CD4-positive, alpha-beta T cell treated with Interleukin-4 for 4 hours (primary cell): ENCODE data around the gene NR1I2.

Experiments
- DNase-seq: peaks from one replicate; pipeline ENCODE4 v3.0.0-alpha.2; 2020

Gene NR1I2

GRCh38 chr3:119782460-119782859 is 559 bp downstream of the NR1I2 start:
- DNase-seq: no peak

- DNase-seq: no peak
These were observed 1.4 kb downstream of the NR1I2 start for GRCh38 chr3:119783255-119783654.

GRCh38 chr3:119783883-119784282 is 2.0 kb downstream of the NR1I2 start:
- no peak for DNase-seq

- no peak for DNase-seq
These were observed 4.5 kb downstream of the NR1I2 start for GRCh38 chr3:119786409-119786808.

GRCh38 chr3:119790369-119790768 is 8.5 kb downstream of the NR1I2 start:
- no peak for DNase-seq

GRCh38 chr3:119792270-119792669 is 10.4 kb downstream of the NR1I2 start:
- no peak for DNase-seq

- DNase-seq: no peak
These were observed 12.5 kb downstream of the NR1I2 start for GRCh38 chr3:119794401-119794800.

- no peak for DNase-seq
These were observed 13.2 kb downstream of the NR1I2 start for GRCh38 chr3:119794971-119795612.

- no peak for DNase-seq
These were observed 13.9 kb downstream of the NR1I2 start for GRCh38 chr3:119795849-119796248.

- DNase-seq: no peak
These were observed 14.5 kb downstream of the NR1I2 start for GRCh38 chr3:119796368-119796767.

- DNase-seq: no peak
These were observed 14.9 kb downstream of the NR1I2 start for GRCh38 chr3:119796785-119797184.

- no peak for DNase-seq
These were observed 18.9 kb downstream of the NR1I2 start for GRCh38 chr3:119800844-119801243.

GRCh38 chr3:119808244-119808643 is 26.3 kb downstream of the NR1I2 start:
- DNase-seq: no peak

- DNase-seq: no peak
These were observed 26.9 kb downstream of the NR1I2 start for GRCh38 chr3:119808843-119809242.

- no peak for DNase-seq
These were observed 27.5 kb downstream of the NR1I2 start for GRCh38 chr3:119809249-119810017.

- DNase-seq: peak; percentile 54
These were observed 28.1 kb downstream of the NR1I2 start for GRCh38 chr3:119810018-119810435.

GRCh38 chr3:119812491-119813058 is 30.7 kb downstream of the NR1I2 start:
- no peak for DNase-seq

GRCh38 chr3:119815716-119816115 is 33.8 kb downstream of the NR1I2 start:
- DNase-seq: no peak

- no peak for DNase-seq
These were observed 35.2 kb downstream of the NR1I2 start for GRCh38 chr3:119817071-119817470.

GRCh38 chr3:119817583-119818363 is 35.9 kb downstream of the NR1I2 start:
- DNase-seq: no peak

GRCh38 chr3:119818937-119819336 is 37.0 kb downstream of the NR1I2 start:
- no peak for DNase-seq

- no peak for DNase-seq
These were observed 37.9 kb downstream of the NR1I2 start for GRCh38 chr3:119819806-119820205.

GRCh38 chr3:119825820-119826219 is 43.9 kb downstream of the NR1I2 start:
- DNase-seq: no peak
